ENCODE data around the gene LHPP.

DNA sequence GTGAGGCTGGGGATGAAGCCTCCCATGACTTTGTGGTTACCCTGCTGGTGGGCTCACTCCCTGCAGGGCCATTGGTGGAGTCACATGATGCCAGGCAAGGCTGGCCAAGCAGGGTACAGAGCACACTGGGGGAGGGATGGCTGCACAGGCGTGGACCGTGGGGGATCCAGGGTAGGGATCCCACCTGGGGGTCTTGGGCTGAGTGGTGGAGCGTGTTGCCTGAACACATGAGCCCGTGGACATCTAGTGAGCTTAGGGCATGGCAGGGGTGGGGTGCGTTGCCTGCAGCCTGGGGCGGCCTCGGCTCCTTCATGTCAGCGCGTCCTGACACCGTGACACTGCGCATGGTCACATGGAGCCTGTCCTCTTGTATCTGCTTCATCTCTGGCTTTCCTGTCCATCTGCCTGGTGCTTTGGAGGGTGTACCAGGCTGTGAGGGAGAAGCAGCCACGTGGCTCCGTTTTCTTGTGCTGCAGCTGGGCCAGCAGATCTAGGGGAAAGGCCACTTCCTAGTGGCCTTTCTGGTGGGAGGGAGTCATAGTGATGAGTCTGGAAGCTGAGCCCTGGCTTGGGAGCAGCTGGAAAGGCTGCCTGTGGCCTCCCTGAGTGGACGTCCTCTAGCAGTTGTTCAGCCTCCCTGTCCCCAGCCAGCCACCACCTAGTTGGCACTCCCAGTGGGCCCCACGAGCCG is 96.2 kb downstream of the LHPP start:
- TF ChIP-seq POLR2AphosphoS5 (IDR thresholded peaks at IDR 0.05; ENCODE audit: borderline replicate concordance, low read depth, low read length) (no peak), EZH2 (IDR thresholded peaks at IDR 0.05) (no peak)

Data from SK-N-MC (cell line).